Measurements from ENCODE around the gene DNAH7. TPM values are rescaled to one million over a fixed set of nuclear protein-coding genes. Genes with fewer than 3 reads are reported as not detected.

DNAH7 gene
- polyA plus RNA-seq, 1 donor (not counting 4 experiments of a cell fraction or from before 2014, with no cell fraction given) = 0.17 TPM

DNA sequence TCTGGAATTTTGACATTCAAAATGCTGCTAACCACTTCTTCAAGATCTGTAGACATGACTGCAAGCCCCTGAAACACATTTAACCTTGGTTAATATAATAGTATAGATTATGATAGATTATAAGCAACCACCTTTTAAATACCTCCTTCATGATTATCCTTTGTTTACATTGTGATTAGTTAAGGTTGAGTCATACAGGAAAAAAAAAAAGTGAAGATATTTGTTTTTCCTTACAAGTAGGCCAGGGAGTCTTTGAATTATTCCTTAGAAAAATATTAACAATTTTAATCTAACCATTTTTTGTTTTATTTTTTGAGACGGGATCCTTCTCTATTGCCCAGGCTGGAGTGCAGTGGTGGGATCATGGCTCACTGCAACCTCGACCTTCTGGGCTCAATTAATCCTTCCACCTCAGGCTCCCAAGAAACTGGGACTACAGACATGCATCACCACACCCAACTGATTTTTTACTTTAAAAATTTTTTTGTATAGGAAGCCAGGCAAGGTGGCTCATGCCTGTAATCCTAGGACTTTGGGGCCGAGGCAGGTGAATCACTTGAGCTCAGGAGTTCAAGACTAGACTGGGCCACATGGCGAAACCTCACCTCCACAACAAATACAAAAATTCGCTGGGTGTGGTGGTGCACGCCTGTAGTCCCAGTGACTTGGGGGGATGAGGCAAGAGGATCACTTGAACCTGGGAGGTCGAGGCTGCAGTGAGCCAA, 312.3 kb downstream of the DNAH7 start:
- no peaks in the 10 kb centered on the region for H3K9me3 ChIP-seq (ENCODE audit: control insufficient read depth, low read depth, low read length)
- no peak overlapping the region for H3K4me3 ChIP-seq (ENCODE audit: control insufficient read depth in 2 of 3, extremely low read depth in 1 of 3, insufficient read depth in 2 of 3, low read depth in 1 of 3, low read length in 3 of 3)
- no peaks in the 10 kb centered on the region for H4K20me1 ChIP-seq (ENCODE audit: control insufficient read depth, extremely low read depth, insufficient read depth, low read length)
- H3K4me2 ChIP-seq (ENCODE audit: control insufficient read depth, extremely low read depth, insufficient read depth, low read depth, low read length) = no peak overlapping the region
- no peaks in the 10 kb centered on the region for H3K9me1 ChIP-seq (ENCODE audit: control insufficient read depth, extremely low read depth, insufficient read depth, low read length)
- DNase-seq (ENCODE audit: low read depth, low spot score) (no peak), FAIRE-seq (no peak)
- no peak overlapping the region for H3K9ac ChIP-seq (ENCODE audit: control insufficient read depth, extremely low read depth, insufficient read depth, low read length)
- TF ChIP-seq EZH2 (IDR thresholded peaks at IDR 0.05; ENCODE audit: low read length) (no peak), CTCF (optimal IDR thresholded peaks at IDR 0.05 in 1 of 3, IDR thresholded peaks at IDR 0.05 in 1 of 3, conservative IDR thresholded peaks at IDR 0.05 in 1 of 3; ENCODE audit: extremely low read depth in 1 of 3, insufficient read depth in 2 of 3, low read length in 3 of 3) (no peak)
- no peak overlapping the region for H3K27ac ChIP-seq (ENCODE audit: control insufficient read depth, insufficient read depth, low read length)
- H3K4me1 ChIP-seq (ENCODE audit: control insufficient read depth, extremely low read depth, insufficient read depth, low read length) = peaks cover 4% of the 10 kb centered on the region
- no peaks in the 10 kb centered on the region for H3K79me2 ChIP-seq (ENCODE audit: control insufficient read depth, insufficient read depth, low read length)
- dilution Hi-C loops (cut with MboI; ENCODE audit: extremely low pct_ligation_motif_present, low sequenced_read_pairs) = no loop called here
- H3K27me3 ChIP-seq (ENCODE audit: control insufficient read depth, extremely low read depth, insufficient read depth, low read length) = no peaks in the 10 kb centered on the region
- H3K36me3 ChIP-seq (ENCODE audit: control insufficient read depth in 2 of 2, extremely low read depth in 1 of 2, insufficient read depth in 2 of 2, low read length in 2 of 2) = no peaks in the 10 kb centered on the region
- H2AFZ ChIP-seq (ENCODE audit: control insufficient read depth, low read length) = no peak overlapping the region

DNA sequence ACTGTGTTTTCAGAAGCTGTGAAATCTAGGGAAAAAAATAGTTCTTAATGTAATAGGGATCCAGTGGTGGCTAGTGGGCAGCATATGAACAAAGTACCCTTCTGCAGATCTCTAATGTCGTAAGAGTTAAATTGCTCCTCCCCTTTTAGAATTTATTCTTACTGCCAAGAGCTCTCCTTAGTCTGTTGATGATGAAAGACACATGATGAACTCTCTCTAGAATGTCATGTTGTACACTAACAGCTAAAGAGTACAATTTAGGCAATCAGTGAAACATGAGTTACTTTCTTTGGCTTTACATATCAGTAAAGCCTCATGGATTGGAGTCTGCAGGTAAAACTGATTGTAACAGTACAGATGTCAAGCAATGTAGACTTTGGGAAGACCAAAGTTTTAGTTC, 327.4 kb downstream of the DNAH7 start:
- dilution Hi-C loops (cut with MboI; ENCODE audit: extremely low pct_ligation_motif_present, low sequenced_read_pairs) = no loop called here
- H3K4me1 ChIP-seq (ENCODE audit: control insufficient read depth, extremely low read depth, insufficient read depth, low read length) = no peaks in the 10 kb centered on the region
- no peaks in the 10 kb centered on the region for H4K20me1 ChIP-seq (ENCODE audit: control insufficient read depth, extremely low read depth, insufficient read depth, low read length)
- H3K9ac ChIP-seq (ENCODE audit: control insufficient read depth, extremely low read depth, insufficient read depth, low read length) = no peak overlapping the region
- TF ChIP-seq CTCF (optimal IDR thresholded peaks at IDR 0.05 in 1 of 3, IDR thresholded peaks at IDR 0.05 in 1 of 3, conservative IDR thresholded peaks at IDR 0.05 in 1 of 3; ENCODE audit: extremely low read depth in 1 of 3, insufficient read depth in 2 of 3, low read length in 3 of 3) (no peak), EZH2 (IDR thresholded peaks at IDR 0.05; ENCODE audit: low read length) (no peak)
- H2AFZ ChIP-seq (ENCODE audit: control insufficient read depth, low read length) = no peak overlapping the region
- H3K27me3 ChIP-seq (ENCODE audit: control insufficient read depth, extremely low read depth, insufficient read depth, low read length) = no peaks in the 10 kb centered on the region
- H3K4me2 ChIP-seq (ENCODE audit: control insufficient read depth, extremely low read depth, insufficient read depth, low read depth, low read length) = no peak overlapping the region
- H3K9me1 ChIP-seq (ENCODE audit: control insufficient read depth, extremely low read depth, insufficient read depth, low read length) = no peaks in the 10 kb centered on the region
- FAIRE-seq = no peak
- no peaks in the 10 kb centered on the region for H3K36me3 ChIP-seq (ENCODE audit: control insufficient read depth in 2 of 2, extremely low read depth in 1 of 2, insufficient read depth in 2 of 2, low read length in 2 of 2)
- H3K9me3 ChIP-seq (ENCODE audit: control insufficient read depth, low read depth, low read length) = no peaks in the 10 kb centered on the region
- no peak overlapping the region for H3K4me3 ChIP-seq (ENCODE audit: control insufficient read depth in 2 of 3, extremely low read depth in 1 of 3, insufficient read depth in 2 of 3, low read depth in 1 of 3, low read length in 3 of 3)
- no peaks in the 10 kb centered on the region for H3K79me2 ChIP-seq (ENCODE audit: control insufficient read depth, insufficient read depth, low read length)
- no peak for DNase-seq (ENCODE audit: low read depth, low spot score)
- no peak overlapping the region for H3K27ac ChIP-seq (ENCODE audit: control insufficient read depth, insufficient read depth, low read length)
